Adrenal gland (tissue), 5 donors: ENCODE results near the gene HOXA9.

Experiments used
- POLR2A ChIP-seq, 2 donors: fragments of 450-650 bp; IDR thresholded peaks; one replicate each; pipeline ENCODE4 v1.6.1; 2017; ENCODE audit warnings: antibody characterized with exemption in 2 of 2, mild to moderate bottlenecking in 2 of 2, moderate library complexity in 1 of 2
- TF ChIP-seq, protein P1 (sequence below), 6 experiments: fragments of 450-650 bp in 4 of 6; fragments of 200-600 bp in 2 of 6; sonication (generic) in 1 of 6; IDR thresholded peaks; 1 replicate in 5 of 6; 2 replicates in 1 of 6; pipeline versions ENCODE4 v1.5.1 to v1.8.0; 2016 to 2021; ENCODE audit warnings: antibody characterized with exemption in 6 of 6, mild to moderate bottlenecking in 2 of 6, moderate library complexity in 1 of 6
- donor health status: DM: no; HTN: no; CAD: no.

DNA sequence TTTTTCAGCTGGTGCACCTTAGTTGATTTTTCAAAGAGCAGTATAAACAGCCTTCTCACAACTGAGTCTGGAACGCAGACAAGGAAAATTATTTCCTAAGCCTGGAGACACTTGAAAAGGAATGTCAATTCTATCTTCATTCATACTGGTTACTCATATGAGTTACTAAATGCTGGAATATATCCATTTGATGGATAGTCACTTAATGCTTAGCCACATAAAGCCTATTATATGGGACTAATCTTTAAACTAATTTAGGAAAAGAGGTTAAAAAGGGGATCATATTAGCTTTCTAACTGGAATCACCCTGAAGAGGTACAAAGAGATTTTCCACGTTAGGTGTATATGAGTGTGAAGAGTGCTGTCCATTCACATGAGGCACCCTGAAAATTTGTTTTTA lies 33.1 kb downstream of the HOXA9 start:
- TF ChIP-seq, protein P1, sequence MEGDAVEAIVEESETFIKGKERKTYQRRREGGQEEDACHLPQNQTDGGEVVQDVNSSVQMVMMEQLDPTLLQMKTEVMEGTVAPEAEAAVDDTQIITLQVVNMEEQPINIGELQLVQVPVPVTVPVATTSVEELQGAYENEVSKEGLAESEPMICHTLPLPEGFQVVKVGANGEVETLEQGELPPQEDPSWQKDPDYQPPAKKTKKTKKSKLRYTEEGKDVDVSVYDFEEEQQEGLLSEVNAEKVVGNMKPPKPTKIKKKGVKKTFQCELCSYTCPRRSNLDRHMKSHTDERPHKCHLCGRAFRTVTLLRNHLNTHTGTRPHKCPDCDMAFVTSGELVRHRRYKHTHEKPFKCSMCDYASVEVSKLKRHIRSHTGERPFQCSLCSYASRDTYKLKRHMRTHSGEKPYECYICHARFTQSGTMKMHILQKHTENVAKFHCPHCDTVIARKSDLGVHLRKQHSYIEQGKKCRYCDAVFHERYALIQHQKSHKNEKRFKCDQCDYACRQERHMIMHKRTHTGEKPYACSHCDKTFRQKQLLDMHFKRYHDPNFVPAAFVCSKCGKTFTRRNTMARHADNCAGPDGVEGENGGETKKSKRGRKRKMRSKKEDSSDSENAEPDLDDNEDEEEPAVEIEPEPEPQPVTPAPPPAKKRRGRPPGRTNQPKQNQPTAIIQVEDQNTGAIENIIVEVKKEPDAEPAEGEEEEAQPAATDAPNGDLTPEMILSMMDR (IDR thresholded peaks at IDR 0.05), result no peak
- no peak for TF ChIP-seq POLR2A (IDR thresholded peaks at IDR 0.05)
